Body of pancreas (tissue), 4 donors: ENCODE data around the gene DHX58.

Experiments used
- CTCF ChIP-seq, 7 experiments: fragments of 450-650 bp in 4 of 7; fragments of 200-600 bp in 3 of 7; sonication (generic) in 3 of 7; IDR thresholded peaks; one replicate each; pipeline ENCODE4 v1.5.1; 2016 to 2019; ENCODE audit warnings: antibody characterized with exemption in 7 of 7
- POLR2A ChIP-seq, 3 donors: fragments of 450-650 bp; IDR thresholded peaks; one replicate each; pipeline ENCODE4 v1.6.1; 2016; ENCODE audit warnings: antibody characterized with exemption in 3 of 3, mild to moderate bottlenecking in 2 of 3

- no peak for TF ChIP-seq CTCF (IDR thresholded peaks at IDR 0.05)
- no peak for TF ChIP-seq POLR2A (IDR thresholded peaks at IDR 0.05)
Measured at GRCh38 chr17:42114118-42114517, 1.6 kb upstream of the DHX58 start.
